Colonic mucosa (tissue), 4 donors: ENCODE measurements around the gene BABAM1. TPM values are rescaled to one million over a fixed set of nuclear protein-coding genes. Genes with fewer than 3 reads are reported as not detected.
"Not testable (repeated sequence)": the region's sequence is repeated elsewhere in the genome, so short reads cannot be mapped to it uniquely, and the experiment has no call there.

ENCODE experiments used
- DNase-seq: peaks from one replicate; pipeline ENCODE4 v3.0.0-alpha.2; 2020
- H3K27ac ChIP-seq: fragments of 200-600 bp; one replicate; pipeline ENCODE4 v1.8.0; 2021
- H3K27me3 ChIP-seq: fragments of 200-600 bp; one replicate; pipeline ENCODE4 v1.8.0; 2021
- H3K36me3 ChIP-seq: fragments of 200-600 bp; one replicate; pipeline ENCODE4 v1.8.0; 2021
- H3K4me1 ChIP-seq: fragments of 200-600 bp; one replicate; pipeline ENCODE4 v1.8.0; 2021; ENCODE audit warnings: mild to moderate bottlenecking
- H3K4me3 ChIP-seq: fragments of 200-600 bp; one replicate; pipeline ENCODE4 v1.8.0; 2021
- H3K9ac ChIP-seq, 2 donors: one replicate each; pipeline ENCODE4 v1.7.0; 2013; ENCODE audit warnings: control low read depth in 2 of 2, low read depth in 2 of 2, low read length in 2 of 2
- H3K9me3 ChIP-seq: fragments of 200-600 bp; one replicate; pipeline ENCODE4 v1.8.0; 2021
- intact Hi-C: fragments of 100-400 bp; cut with DNase I; formaldehyde crosslinking; loops from one replicate; pipeline ENCODE4 v1.14.1; 2022
- total RNA-seq, 2 donors: library from RNA; stranded (reverse); fragmentation: NEBNext Ultra II Directional in 1 of 2; extraction: Animal tissue kit (Norgen Biotek cat#: 25700) in 1 of 2; gene quantifications; one replicate each; pipeline ENCODE4 v1.2.1, GENCODE V29; 2021
- TF ChIP-seq, protein P1 (sequence below): fragments of 200-600 bp; IDR thresholded peaks from one replicate; pipeline ENCODE4 v1.8.0; 2022; ENCODE audit warnings: antibody characterized with exemption, mild to moderate bottlenecking
- donor health status: healthy.
- donor health status: DM: no; HTN: no; CAD: no.
- donor health status: DM: no; HTN: no; CAD: no.

Gene BABAM1
- total RNA-seq, 2 donors from 2014 or later, result 73.7 to 94.7 TPM

DNA sequence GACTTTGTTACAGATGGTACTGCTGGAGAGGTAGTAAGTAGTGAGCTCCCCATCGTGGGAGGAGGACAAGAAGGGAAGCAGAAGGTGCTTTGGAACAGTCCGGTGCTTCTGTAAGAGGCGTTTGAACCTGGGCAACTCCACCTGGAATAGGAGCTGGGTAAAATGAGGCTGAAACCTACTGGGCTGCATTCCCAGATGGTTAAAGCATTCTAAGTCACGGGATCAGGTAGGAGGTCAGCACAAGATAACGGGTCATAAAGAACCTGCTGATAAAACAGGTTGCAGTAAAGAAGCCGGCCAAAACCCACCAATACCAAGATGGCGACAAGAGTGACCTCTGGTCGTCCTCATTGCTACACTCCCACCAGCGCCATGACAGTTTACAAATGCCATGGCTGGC lies 19.5 kb downstream of the BABAM1 start:
- H3K4me3 ChIP-seq, result no peak overlapping the region
- H3K27me3 ChIP-seq, result peaks cover 3% of the 10 kb centered on the region
- peaks cover 8% of the 10 kb centered on the region for H3K4me1 ChIP-seq
- H3K9me3 ChIP-seq, result no peaks in the 10 kb centered on the region
- no peak for DNase-seq
- TF ChIP-seq, protein P1, sequence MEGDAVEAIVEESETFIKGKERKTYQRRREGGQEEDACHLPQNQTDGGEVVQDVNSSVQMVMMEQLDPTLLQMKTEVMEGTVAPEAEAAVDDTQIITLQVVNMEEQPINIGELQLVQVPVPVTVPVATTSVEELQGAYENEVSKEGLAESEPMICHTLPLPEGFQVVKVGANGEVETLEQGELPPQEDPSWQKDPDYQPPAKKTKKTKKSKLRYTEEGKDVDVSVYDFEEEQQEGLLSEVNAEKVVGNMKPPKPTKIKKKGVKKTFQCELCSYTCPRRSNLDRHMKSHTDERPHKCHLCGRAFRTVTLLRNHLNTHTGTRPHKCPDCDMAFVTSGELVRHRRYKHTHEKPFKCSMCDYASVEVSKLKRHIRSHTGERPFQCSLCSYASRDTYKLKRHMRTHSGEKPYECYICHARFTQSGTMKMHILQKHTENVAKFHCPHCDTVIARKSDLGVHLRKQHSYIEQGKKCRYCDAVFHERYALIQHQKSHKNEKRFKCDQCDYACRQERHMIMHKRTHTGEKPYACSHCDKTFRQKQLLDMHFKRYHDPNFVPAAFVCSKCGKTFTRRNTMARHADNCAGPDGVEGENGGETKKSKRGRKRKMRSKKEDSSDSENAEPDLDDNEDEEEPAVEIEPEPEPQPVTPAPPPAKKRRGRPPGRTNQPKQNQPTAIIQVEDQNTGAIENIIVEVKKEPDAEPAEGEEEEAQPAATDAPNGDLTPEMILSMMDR, result no peak
- no peak overlapping the region for H3K9ac ChIP-seq
- intact Hi-C loops, result no loop called here
- H3K36me3 ChIP-seq, result no peaks in the 10 kb centered on the region
- H3K27ac ChIP-seq, result no peak overlapping the region

GRCh38 chr19:17289489-17289888 lies 22.2 kb downstream of the BABAM1 start:
- Histone ChIP-seq H3K27me3 (no peaks in the 10 kb centered on the region), H3K9me3 (no peaks in the 10 kb centered on the region), H3K4me3 (no peak overlapping the region), H3K27ac (no peak overlapping the region), H3K4me1 (no peaks in the 10 kb centered on the region), H3K9ac (no peak overlapping the region), H3K36me3 (no peaks in the 10 kb centered on the region)
- intact Hi-C loops, result no loop called here
- TF ChIP-seq, protein P1, result no peak
- DNase-seq, result peak; percentile 68

GRCh38 chr19:17292301-17293074 lies 25.2 kb downstream of the BABAM1 start:
- TF ChIP-seq, protein P1, result peak; percentile 70
- peak; percentile 87 for DNase-seq
- Histone ChIP-seq H3K4me1 (no peaks in the 10 kb centered on the region), H3K9me3 (no peaks in the 10 kb centered on the region), H3K27me3 (no peaks in the 10 kb centered on the region), H3K4me3 (peak overlapping the region; percentile 63), H3K36me3 (no peaks in the 10 kb centered on the region), H3K27ac (peak overlapping the region; percentile 54), H3K9ac (peak overlapping the region; percentile 40 to 87)
- intact Hi-C loops, result loop anchor here (5.0 to 10.0 kb wide), 2 partner anchors 95 to 172 kb away; partner anchors contain the start of gene NXNL1

GRCh38 chr19:17293605-17294004 lies 26.4 kb downstream of the BABAM1 start:
- peak overlapping the region in 1 of 2 donors; percentile 24 for H3K9ac ChIP-seq
- TF ChIP-seq, protein P1, result no peak
- no peak overlapping the region for H3K27ac ChIP-seq
- DNase-seq, result no peak
- H3K4me3 ChIP-seq, result no peak overlapping the region
- no peaks in the 10 kb centered on the region for H3K9me3 ChIP-seq
- H3K27me3 ChIP-seq, result no peaks in the 10 kb centered on the region
- no peaks in the 10 kb centered on the region for H3K36me3 ChIP-seq
- H3K4me1 ChIP-seq, result no peaks in the 10 kb centered on the region
- intact Hi-C loops, result loop anchor here (5.0 to 10.0 kb wide), 2 partner anchors 94 to 171 kb away; partner anchors contain the start of gene NXNL1

- peak; percentile 62 for DNase-seq
- no peaks in the 10 kb centered on the region for H3K9me3 ChIP-seq
- H3K4me3 ChIP-seq, result no peak overlapping the region
- H3K36me3 ChIP-seq, result no peaks in the 10 kb centered on the region
- intact Hi-C loops, result loop anchor here (5.0 to 10.0 kb wide), 2 partner anchors 93 to 171 kb away; partner anchors contain the start of gene NXNL1
- peak overlapping the region in 1 of 2 donors; percentile 24 for H3K9ac ChIP-seq
- no peak overlapping the region for H3K27ac ChIP-seq
- TF ChIP-seq, protein P1, result no peak
- H3K27me3 ChIP-seq, result no peaks in the 10 kb centered on the region
- no peaks in the 10 kb centered on the region for H3K4me1 ChIP-seq
These were observed 27.0 kb downstream of the BABAM1 start for GRCh38 chr19:17294051-17294891.

GRCh38 chr19:17295551-17295950 lies 28.3 kb downstream of the BABAM1 start:
- not testable (repeated sequence) for H3K27ac ChIP-seq, H3K9me3 ChIP-seq, DNase-seq, H3K9ac ChIP-seq, H3K4me1 ChIP-seq, H3K4me3 ChIP-seq, H3K27me3 ChIP-seq, H3K36me3 ChIP-seq
- intact Hi-C loops, result loop anchor here (10.0 kb wide), 1 partner anchor 169 kb away; the partner anchor contains the start of gene NXNL1
